Neural progenitor cell (in vitro differentiated cells): ENCODE results near the gene SLC27A1. TPM values are rescaled to one million over a fixed set of nuclear protein-coding genes. Genes with fewer than 3 reads are reported as not detected.

Experiments used
- DNase-seq: peaks from one replicate; pipeline ENCODE4 v3.0.0-alpha.2; 2016; ENCODE audit warnings: low spot score
- H2AFZ ChIP-seq: fragments of 200-600 bp; sonication (generic); replicated peaks from 2 replicates; pipeline ENCODE4 v1.6.1; 2016; ENCODE audit warnings: antibody characterized with exemption
- H3F3A ChIP-seq: fragments of 200-600 bp; sonication (generic); 2 replicates; pipeline ENCODE4 v1.6.1; 2016; ENCODE audit warnings: antibody characterized with exemption, low read depth
- H3K27ac ChIP-seq: fragments of 200-600 bp; sonication (generic); 2 replicates; pipeline ENCODE4 v1.5.1; 2016; ENCODE audit warnings: mild to moderate bottlenecking
- H3K27me3 ChIP-seq: fragments of 200-600 bp; sonication (generic); 2 replicates; pipeline ENCODE4 v1.6.1; 2016; ENCODE audit warnings: mild to moderate bottlenecking, moderate library complexity
- H3K36me3 ChIP-seq: fragments of 200-600 bp; sonication (generic); 2 replicates; pipeline ENCODE4 v1.5.1; 2016
- H3K4me1 ChIP-seq: fragments of 200-600 bp; sonication (generic); 2 replicates; pipeline ENCODE4 v1.6.1; 2016; ENCODE audit warnings: mixed run types
- H3K4me2 ChIP-seq: fragments of 200-600 bp; sonication (generic); 2 replicates; pipeline ENCODE4 v1.6.1; 2016
- H3K4me3 ChIP-seq: fragments of 200-600 bp; sonication (generic); 2 replicates; pipeline ENCODE4 v1.5.1; 2016
- H3K79me2 ChIP-seq: fragments of 200-600 bp; sonication (generic); 2 replicates; pipeline ENCODE4 v1.6.1; 2016; ENCODE audit warnings: low read depth
- H3K9ac ChIP-seq: fragments of 200-600 bp; sonication (generic); 2 replicates; pipeline ENCODE4 v1.6.1; 2016
- H3K9me3 ChIP-seq: fragments of 200-600 bp; sonication (generic); 2 replicates; pipeline ENCODE4 v1.5.1; 2016; ENCODE audit warnings: low read depth
- H4K20me1 ChIP-seq: fragments of 200-600 bp; sonication (generic); 2 replicates; pipeline ENCODE4 v1.6.1; 2016; ENCODE audit warnings: low read depth
- H3K27ac Mint-ChIP-seq: 3 replicates; pipeline ENCODE4 v1.8.0; 2021; ENCODE audit warnings: mixed read lengths
- H3K27me3 Mint-ChIP-seq: 2 replicates; pipeline ENCODE4 v1.8.0; 2022; ENCODE audit warnings: low read depth, mild to moderate bottlenecking, inconsistent platforms, moderate library complexity, mixed read lengths; ENCODE audit not compliant: insufficient read depth
- H3K36me3 Mint-ChIP-seq: 3 replicates; pipeline ENCODE4 v1.8.0; 2021; ENCODE audit warnings: mixed read lengths
- H3K4me1 Mint-ChIP-seq: 3 replicates; pipeline ENCODE4 v1.8.0; 2021; ENCODE audit warnings: mixed read lengths
- H3K4me3 Mint-ChIP-seq: 3 replicates; pipeline ENCODE4 v1.8.0; 2021; ENCODE audit warnings: mild to moderate bottlenecking, moderate library complexity, mixed read lengths
- H3K9me3 Mint-ChIP-seq: 3 replicates; pipeline ENCODE4 v1.8.0; 2020; ENCODE audit warnings: mixed read lengths
- EZH2 ChIP-seq: fragments of 200-600 bp; sonication (generic); IDR thresholded peaks from 2 replicates; pipeline ENCODE4 v1.6.1; 2017; ENCODE audit warnings: antibody characterized with exemption, mild to moderate bottlenecking, moderate library complexity
- EZH2phosphoT487 ChIP-seq: fragments of 200-600 bp; sonication (generic); IDR thresholded peaks from 2 replicates; pipeline ENCODE4 v1.6.1; 2017; ENCODE audit warnings: antibody characterized with exemption
- total RNA-seq: library from RNA; depleted of rRNA; stranded (reverse); fragments of >200 nt; gene quantifications from 2 replicates; pipeline ENCODE4 v1.2.3, GENCODE V29; 2015; ENCODE audit warnings: low replicate concordance
- TF ChIP-seq, protein P1 (sequence below): fragments of 200-600 bp; sonication (generic); IDR thresholded peaks from 2 replicates; pipeline ENCODE4 v1.5.1; 2017; ENCODE audit warnings: antibody characterized with exemption, mild to moderate bottlenecking

The SLC27A1 gene
- total RNA-seq, 1 donor from 2014 or later = 13.9 TPM

DNA sequence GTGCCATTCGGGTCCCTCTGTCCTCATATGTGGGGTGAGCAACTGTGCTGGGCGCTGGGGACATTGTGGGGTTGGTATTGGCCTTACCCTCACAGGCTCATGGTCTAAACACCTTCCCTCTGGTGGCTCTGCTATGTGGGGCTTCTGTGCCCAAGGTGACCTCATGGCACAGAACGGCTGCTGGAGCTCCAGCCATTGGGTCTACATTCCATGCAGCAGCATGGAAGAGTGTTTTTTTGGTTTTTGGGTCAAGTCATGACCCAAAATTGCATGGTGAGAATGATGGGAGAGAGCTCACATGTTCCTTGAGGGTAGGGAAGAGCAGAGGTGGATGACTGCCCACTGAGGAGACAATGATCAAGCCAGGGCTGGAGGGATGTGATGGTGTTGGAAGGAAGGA lies 58.3 kb downstream of the SLC27A1 start:
- TF ChIP-seq EZH2 = no peak
- TF ChIP-seq, protein P1, sequence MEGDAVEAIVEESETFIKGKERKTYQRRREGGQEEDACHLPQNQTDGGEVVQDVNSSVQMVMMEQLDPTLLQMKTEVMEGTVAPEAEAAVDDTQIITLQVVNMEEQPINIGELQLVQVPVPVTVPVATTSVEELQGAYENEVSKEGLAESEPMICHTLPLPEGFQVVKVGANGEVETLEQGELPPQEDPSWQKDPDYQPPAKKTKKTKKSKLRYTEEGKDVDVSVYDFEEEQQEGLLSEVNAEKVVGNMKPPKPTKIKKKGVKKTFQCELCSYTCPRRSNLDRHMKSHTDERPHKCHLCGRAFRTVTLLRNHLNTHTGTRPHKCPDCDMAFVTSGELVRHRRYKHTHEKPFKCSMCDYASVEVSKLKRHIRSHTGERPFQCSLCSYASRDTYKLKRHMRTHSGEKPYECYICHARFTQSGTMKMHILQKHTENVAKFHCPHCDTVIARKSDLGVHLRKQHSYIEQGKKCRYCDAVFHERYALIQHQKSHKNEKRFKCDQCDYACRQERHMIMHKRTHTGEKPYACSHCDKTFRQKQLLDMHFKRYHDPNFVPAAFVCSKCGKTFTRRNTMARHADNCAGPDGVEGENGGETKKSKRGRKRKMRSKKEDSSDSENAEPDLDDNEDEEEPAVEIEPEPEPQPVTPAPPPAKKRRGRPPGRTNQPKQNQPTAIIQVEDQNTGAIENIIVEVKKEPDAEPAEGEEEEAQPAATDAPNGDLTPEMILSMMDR = no peak
- no peak for TF ChIP-seq EZH2phosphoT487
- no peak overlapping the region for H2AFZ ChIP-seq

DNA sequence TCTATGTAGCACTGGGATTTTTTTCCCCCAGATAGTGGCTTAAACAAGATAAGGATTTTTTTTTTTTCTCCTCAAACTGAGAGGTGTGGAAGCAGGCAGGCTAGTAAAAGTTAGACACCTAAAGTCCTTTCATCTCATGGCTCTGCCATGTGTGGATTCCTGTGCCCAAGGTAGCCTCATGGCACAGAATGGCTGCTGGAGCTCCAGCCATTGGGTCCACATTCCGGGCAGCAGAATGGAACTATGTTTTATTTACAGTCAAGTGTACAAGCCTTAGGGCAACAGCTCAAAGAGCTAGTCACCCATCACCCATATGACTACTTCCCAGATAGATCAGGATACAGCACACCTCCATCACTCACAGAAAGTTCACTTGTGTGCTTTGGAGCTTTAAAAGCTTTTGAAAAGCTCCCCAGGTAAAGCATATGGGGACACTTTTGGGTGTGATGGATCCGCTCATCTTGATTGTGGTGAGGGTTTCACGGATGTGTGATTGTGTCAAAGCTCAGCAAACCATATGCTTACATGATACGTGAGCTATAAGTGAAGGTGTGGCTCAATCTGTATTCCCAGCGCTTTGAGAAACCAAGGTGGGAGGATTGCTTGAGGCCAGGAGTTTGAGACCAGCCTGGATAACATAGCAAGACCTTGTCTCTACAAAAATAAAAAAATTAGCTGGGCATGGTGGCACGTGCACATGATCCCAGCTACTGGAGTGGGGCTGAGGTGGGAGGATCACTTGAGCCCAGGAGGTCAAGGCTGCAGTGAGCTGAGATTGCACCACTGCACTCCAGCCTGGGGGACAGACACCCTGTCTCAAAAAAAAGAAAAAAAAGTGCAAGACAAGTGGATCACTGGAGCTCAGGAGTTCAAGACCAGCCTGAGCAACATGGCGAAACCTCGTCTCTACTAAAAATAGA lies 59.2 kb downstream of the SLC27A1 start:
- Histone ChIP-seq H3K27ac (no peak overlapping the region), H3K79me2 (no peaks in the 10 kb centered on the region), H3K4me3 (no peak overlapping the region), H3K9me3 (no peaks in the 10 kb centered on the region), H3K27me3 (no peaks in the 10 kb centered on the region), H4K20me1 (no peaks in the 10 kb centered on the region), H2AFZ (no peak overlapping the region), H3K4me1 (no peaks in the 10 kb centered on the region), H3K4me2 (no peak overlapping the region), H3K36me3 (no peaks in the 10 kb centered on the region), H3F3A (no peaks in the 10 kb centered on the region), H3K9ac (no peak overlapping the region)
- Mint-ChIP-seq H3K36me3 (no peaks in the 10 kb centered on the region), H3K9me3 (peaks cover 4% of the 10 kb centered on the region), H3K4me3 (peak overlapping the region; percentile 36), H3K4me1 (no peaks in the 10 kb centered on the region), H3K27ac (no peak overlapping the region), H3K27me3 (peaks cover 8% of the 10 kb centered on the region)
- TF ChIP-seq EZH2phosphoT487 (no peak), EZH2 (no peak)
- TF ChIP-seq, protein P1 = no peak
- DNase-seq = no peak

More for the DNA sequence above, 58.3 kb downstream of the SLC27A1 start:
- peaks cover 4% of the 10 kb centered on the region for H3K9me3 Mint-ChIP-seq
- H3K36me3 Mint-ChIP-seq = no peaks in the 10 kb centered on the region
- Histone ChIP-seq H4K20me1 (no peaks in the 10 kb centered on the region), H3K4me2 (no peak overlapping the region), H3K27ac (no peak overlapping the region), H3F3A (no peaks in the 10 kb centered on the region), H3K9ac (no peak overlapping the region), H3K27me3 (no peaks in the 10 kb centered on the region), H3K4me3 (no peak overlapping the region), H3K79me2 (no peaks in the 10 kb centered on the region), H3K9me3 (no peaks in the 10 kb centered on the region), H3K4me1 (no peaks in the 10 kb centered on the region), H3K36me3 (no peaks in the 10 kb centered on the region)
- H3K4me3 Mint-ChIP-seq = no peak overlapping the region
- peaks cover 11% of the 10 kb centered on the region for H3K27me3 Mint-ChIP-seq
- no peak for DNase-seq
- H3K4me1 Mint-ChIP-seq = no peaks in the 10 kb centered on the region
- peak overlapping the region; percentile 2 for H3K27ac Mint-ChIP-seq

DNA sequence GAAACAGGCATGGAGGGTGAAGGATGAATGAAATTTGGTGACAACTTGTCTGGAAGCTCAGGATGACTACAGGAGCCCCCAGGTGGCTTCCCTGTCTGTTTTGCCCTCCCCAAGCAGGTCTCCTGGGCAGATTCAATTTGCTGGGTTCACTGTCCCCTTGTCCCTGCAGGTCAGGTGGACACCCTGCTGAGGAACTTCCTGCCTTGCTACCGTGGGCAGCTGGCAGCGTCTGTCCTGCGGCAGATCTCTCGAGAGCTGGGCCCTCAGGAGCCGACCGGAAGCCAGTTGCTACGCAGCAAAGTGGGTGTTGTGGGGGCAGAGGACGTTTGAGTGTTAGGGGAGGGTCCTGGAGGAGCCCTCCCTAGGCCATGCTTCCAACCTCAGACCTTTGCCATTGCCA lies 60.3 kb downstream of the SLC27A1 start:
- Histone ChIP-seq H3K4me1 (no peaks in the 10 kb centered on the region), H3K79me2 (no peaks in the 10 kb centered on the region), H2AFZ (peak overlapping the region; percentile 68), H3K4me3 (no peak overlapping the region), H3K9ac (no peak overlapping the region), H3K4me2 (no peak overlapping the region), H3K36me3 (no peaks in the 10 kb centered on the region), H3K27ac (no peak overlapping the region), H3K9me3 (no peaks in the 10 kb centered on the region), H3F3A (no peaks in the 10 kb centered on the region), H4K20me1 (no peaks in the 10 kb centered on the region), H3K27me3 (no peaks in the 10 kb centered on the region)
- no peak for DNase-seq
- H3K4me1 Mint-ChIP-seq = no peaks in the 10 kb centered on the region
- TF ChIP-seq, protein P1 = no peak
- peaks cover 4% of the 10 kb centered on the region for H3K9me3 Mint-ChIP-seq
- no peak overlapping the region for H3K27ac Mint-ChIP-seq
- H3K27me3 Mint-ChIP-seq = peaks cover 4% of the 10 kb centered on the region
- H3K36me3 Mint-ChIP-seq = no peaks in the 10 kb centered on the region
- H3K4me3 Mint-ChIP-seq = no peak overlapping the region
